Hepatocyte (in vitro differentiated cells): ENCODE data around the gene SPATA12. TPM values are rescaled to one million over a fixed set of nuclear protein-coding genes. Genes with fewer than 3 reads are reported as not detected.

Source experiments
- DNase-seq: peaks from one replicate; pipeline ENCODE4 v3.0.0-alpha.2; 2016; ENCODE audit warnings: low spot score
- H2AFZ ChIP-seq: fragments of 200-600 bp; sonication (generic); 2 replicates; pipeline ENCODE4 v1.6.0; 2016; ENCODE audit warnings: antibody characterized with exemption, mild to moderate bottlenecking
- H3K27ac ChIP-seq: fragments of 200-600 bp; sonication (generic); 2 replicates; pipeline ENCODE4 v1.5.1; 2016; ENCODE audit warnings: mild to moderate bottlenecking
- H3K27me3 ChIP-seq: fragments of 200-600 bp; sonication (generic); 2 replicates; pipeline ENCODE4 v1.6.1; 2016
- H3K36me3 ChIP-seq: fragments of 200-600 bp; sonication (generic); replicated peaks from 2 replicates; pipeline ENCODE4 v1.5.1; 2016; ENCODE audit warnings: low read depth; ENCODE audit not compliant: insufficient read depth
- H3K4me1 ChIP-seq: fragments of 200-600 bp; sonication (generic); 2 replicates; pipeline ENCODE4 v1.5.1; 2016; ENCODE audit warnings: mild to moderate bottlenecking, moderate library complexity; ENCODE audit not compliant: insufficient read depth
- H3K4me2 ChIP-seq: fragments of 200-600 bp; sonication (generic); 2 replicates; pipeline ENCODE4 v1.6.0; 2016
- H3K4me3 ChIP-seq: fragments of 200-600 bp; sonication (generic); 2 replicates; pipeline ENCODE4 v1.5.1; 2016; ENCODE audit warnings: mild to moderate bottlenecking
- H3K79me2 ChIP-seq: fragments of 200-600 bp; sonication (generic); 2 replicates; pipeline ENCODE4 v1.6.0; 2017; ENCODE audit warnings: mild to moderate bottlenecking
- H3K9me2 ChIP-seq: fragments of 200-600 bp; sonication (generic); replicated peaks from 2 replicates; pipeline ENCODE4 v1.6.0; 2017; ENCODE audit warnings: mild to moderate bottlenecking; ENCODE audit not compliant: insufficient read depth
- H3K9me3 ChIP-seq: fragments of 200-600 bp; sonication (generic); 2 replicates; pipeline ENCODE4 v1.5.1; 2016; ENCODE audit warnings: low read depth, mild to moderate bottlenecking
- H4K20me1 ChIP-seq: fragments of 200-600 bp; sonication (generic); 2 replicates; pipeline ENCODE4 v1.6.0; 2016; ENCODE audit warnings: mild to moderate bottlenecking; ENCODE audit not compliant: insufficient read depth, poor library complexity, severe bottlenecking
- EZH2 ChIP-seq: fragments of 200-600 bp; sonication (generic); IDR thresholded peaks from 2 replicates; pipeline ENCODE4 v1.6.1; 2016; ENCODE audit warnings: antibody characterized with exemption, mild to moderate bottlenecking, borderline replicate concordance
- EZH2phosphoT487 ChIP-seq: fragments of 200-600 bp; sonication (generic); IDR thresholded peaks from one replicate; pipeline ENCODE4 v1.6.1; 2018; ENCODE audit warnings: antibody characterized with exemption, mild to moderate bottlenecking, low read depth, moderate library complexity; ENCODE audit not compliant: unreplicated experiment, severe bottlenecking
- WGBS: methylation state at CpG from one replicate; pipeline ENCODE4 v1.1.6; 2016; ENCODE audit warnings: low lambda C conversion rate; ENCODE audit errors: missing lambda C conversion rate; 5-methylcytosine and 5-hydroxymethylcytosine counted together
- polyA plus RNA-seq: library from polyadenylated mRNA; unstranded; fragments of >200 nt; fragmentation: Nextera tagmentation; extraction: Ambion mirVana; gene quantifications from 2 replicates; pipeline ENCODE4 v1.2.1, GENCODE V29; 2016
- total RNA-seq: library from RNA; depleted of rRNA; stranded (reverse); fragments of >200 nt; gene quantifications from 2 replicates; pipeline ENCODE4 v1.2.3, GENCODE V29; 2014
- TF ChIP-seq, protein P1 (sequence below): fragments of 200-600 bp; sonication (generic); IDR thresholded peaks from 2 replicates; pipeline ENCODE4 v1.5.1; 2016; ENCODE audit warnings: antibody characterized with exemption, mild to moderate bottlenecking; ENCODE audit not compliant: poor library complexity

Gene SPATA12, protein sequence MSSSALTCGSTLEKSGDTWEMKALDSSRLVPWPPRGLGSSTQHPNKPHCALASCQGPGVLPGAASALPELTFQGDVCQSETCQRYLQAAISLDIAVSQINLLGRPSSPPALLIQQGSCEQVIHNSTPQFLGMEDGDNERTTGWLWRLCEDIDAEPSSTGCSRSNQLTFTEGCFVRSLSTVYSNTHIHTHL
- 0.08 and 0.10 TPM in 2 replicates for total RNA-seq
- 0.25 and 1.2 TPM in 2 replicates for polyA plus RNA-seq

GRCh38 chr3:57060089-57060821, at the start of gene SPATA12:
Gene SPATA12 (plus strand): TSS chr3:57060664. CDS start chr3:57073695, 13,031 bp downstream.
- Histone ChIP-seq H3K4me2 (peak within 1 kb of the TSS; percentile 43), H3K4me3 (no peak within 1 kb of the TSS), H3K9me2 (no peaks in the 10 kb centered on the region), H3K27me3 (no peaks in the 10 kb centered on the region), H3K4me1 (peaks cover 3% of the 10 kb centered on the region), H4K20me1 (no peaks in the 10 kb centered on the region), H2AFZ (no peak within 1 kb of the TSS), H3K36me3 (no peaks in the 10 kb centered on the region), H3K27ac (peak within 1 kb of the TSS; percentile 85), H3K9me3 (no peaks in the 10 kb centered on the region), H3K79me2 (peaks cover 10% of the 10 kb centered on the region)
- DNase-seq = peak; percentile 91
- TF ChIP-seq, protein P1, sequence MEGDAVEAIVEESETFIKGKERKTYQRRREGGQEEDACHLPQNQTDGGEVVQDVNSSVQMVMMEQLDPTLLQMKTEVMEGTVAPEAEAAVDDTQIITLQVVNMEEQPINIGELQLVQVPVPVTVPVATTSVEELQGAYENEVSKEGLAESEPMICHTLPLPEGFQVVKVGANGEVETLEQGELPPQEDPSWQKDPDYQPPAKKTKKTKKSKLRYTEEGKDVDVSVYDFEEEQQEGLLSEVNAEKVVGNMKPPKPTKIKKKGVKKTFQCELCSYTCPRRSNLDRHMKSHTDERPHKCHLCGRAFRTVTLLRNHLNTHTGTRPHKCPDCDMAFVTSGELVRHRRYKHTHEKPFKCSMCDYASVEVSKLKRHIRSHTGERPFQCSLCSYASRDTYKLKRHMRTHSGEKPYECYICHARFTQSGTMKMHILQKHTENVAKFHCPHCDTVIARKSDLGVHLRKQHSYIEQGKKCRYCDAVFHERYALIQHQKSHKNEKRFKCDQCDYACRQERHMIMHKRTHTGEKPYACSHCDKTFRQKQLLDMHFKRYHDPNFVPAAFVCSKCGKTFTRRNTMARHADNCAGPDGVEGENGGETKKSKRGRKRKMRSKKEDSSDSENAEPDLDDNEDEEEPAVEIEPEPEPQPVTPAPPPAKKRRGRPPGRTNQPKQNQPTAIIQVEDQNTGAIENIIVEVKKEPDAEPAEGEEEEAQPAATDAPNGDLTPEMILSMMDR = no peak
- no peak for TF ChIP-seq EZH2
- TF ChIP-seq EZH2phosphoT487 = no peak
- WGBS = 54% methylated on average over 11 of the region's 11 CpGs

DNA sequence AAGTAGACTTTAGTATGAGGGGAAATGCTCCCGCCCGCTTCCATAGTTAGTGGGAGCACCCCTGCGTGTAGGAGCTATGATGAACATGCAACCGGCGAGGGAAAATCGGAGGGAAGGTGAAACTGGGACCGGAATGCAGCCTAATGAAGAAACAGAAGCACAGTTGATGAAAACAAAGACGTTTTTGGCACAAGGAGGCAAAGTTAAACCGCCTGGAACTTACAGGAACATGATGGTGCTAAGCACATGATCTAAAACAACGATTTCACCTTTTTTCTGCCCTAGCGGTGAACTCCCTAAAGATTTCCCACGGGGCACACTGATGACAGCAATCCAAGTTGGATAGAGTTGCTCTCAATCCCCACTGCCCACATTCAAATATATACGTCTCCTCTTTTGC, 49.4 kb upstream of the SPATA12 start:
- H3K9me2 ChIP-seq = no peaks in the 10 kb centered on the region
- WGBS = 90% methylated on average over 13 of the region's 13 CpGs
- H3K4me3 ChIP-seq = no peak overlapping the region
- H3K27ac ChIP-seq = no peak overlapping the region
- no peak overlapping the region for H2AFZ ChIP-seq
- H3K9me3 ChIP-seq = no peaks in the 10 kb centered on the region
- no peak overlapping the region for H3K4me2 ChIP-seq
- H4K20me1 ChIP-seq = no peaks in the 10 kb centered on the region
- no peaks in the 10 kb centered on the region for H3K36me3 ChIP-seq
- no peaks in the 10 kb centered on the region for H3K27me3 ChIP-seq
- H3K79me2 ChIP-seq = no peaks in the 10 kb centered on the region
- peaks cover 33% of the 10 kb centered on the region for H3K4me1 ChIP-seq
- no peak for DNase-seq
- TF ChIP-seq, protein P1 = no peak
- TF ChIP-seq EZH2phosphoT487 (no peak), EZH2 (no peak)

- H3K9me3 ChIP-seq = no peaks in the 10 kb centered on the region
- H3K9me2 ChIP-seq = no peaks in the 10 kb centered on the region
- no peak for DNase-seq
- no peaks in the 10 kb centered on the region for H3K36me3 ChIP-seq
- no peak overlapping the region for H2AFZ ChIP-seq
- H3K4me3 ChIP-seq = no peak overlapping the region
- TF ChIP-seq, protein P1 = no peak
- TF ChIP-seq EZH2 = no peak
- no peak for TF ChIP-seq EZH2phosphoT487
- H3K27ac ChIP-seq = no peak overlapping the region
- peaks cover 22% of the 10 kb centered on the region for H3K4me1 ChIP-seq
- 99% methylated on average over 20 of the region's 22 CpGs for WGBS
- no peaks in the 10 kb centered on the region for H4K20me1 ChIP-seq
- no peaks in the 10 kb centered on the region for H3K27me3 ChIP-seq
- H3K4me2 ChIP-seq = no peak overlapping the region
- H3K79me2 ChIP-seq = no peaks in the 10 kb centered on the region
Observed at GRCh38 chr3:57012847-57013246, 47.6 kb upstream of the SPATA12 start.
